ENCODE results near the gene VEGFA. TPM values are rescaled to one million over a fixed set of nuclear protein-coding genes. Genes with fewer than 3 reads are reported as not detected.

The VEGFA gene
- total and polyA plus RNA-seq, 4 donors = 45.8 to 74.3 (median 61.8) TPM

- Histone ChIP-seq H3K4me1 (ENCODE audit: control insufficient read depth, insufficient read depth, low read length) (peaks cover 6% of the 10 kb centered on the region), H3K36me3 (ENCODE audit: control insufficient read depth, insufficient read depth, low read length) (peaks cover 74% of the 10 kb centered on the region), H3K9me3 (ENCODE audit: control insufficient read depth, insufficient read depth, low read length) (no peaks in the 10 kb centered on the region), H3K27ac (ENCODE audit: low read depth, low read length) (no peak overlapping the region), H3K4me3 (ENCODE audit: low read depth, low read length) (no peak overlapping the region), H3K27me3 (ENCODE audit: control insufficient read depth, insufficient read depth, low read length) (no peaks in the 10 kb centered on the region)
- WGBS (ENCODE audit: insufficient coverage) = 95% methylated on average over 10 of the region's 11 CpGs
- DNase-seq (ENCODE audit: low read depth in 4 of 6, low spot score in 6 of 6) = no peak
Observed at GRCh38 chr6:43782764-43783513, 12.9 kb downstream of the VEGFA start.

- peaks cover 6% of the 10 kb centered on the region for H3K4me1 ChIP-seq (ENCODE audit: control insufficient read depth, insufficient read depth, low read length)
- no peak for DNase-seq (ENCODE audit: low read depth in 4 of 6, low spot score in 6 of 6)
- H3K4me3 ChIP-seq (ENCODE audit: low read depth, low read length) = no peak overlapping the region
- WGBS (ENCODE audit: insufficient coverage) = 91% methylated on average over 9 of the region's 26 CpGs
- no peaks in the 10 kb centered on the region for H3K27me3 ChIP-seq (ENCODE audit: control insufficient read depth, insufficient read depth, low read length)
- H3K36me3 ChIP-seq (ENCODE audit: control insufficient read depth, insufficient read depth, low read length) = peaks cover 65% of the 10 kb centered on the region
- no peaks in the 10 kb centered on the region for H3K9me3 ChIP-seq (ENCODE audit: control insufficient read depth, insufficient read depth, low read length)
- H3K27ac ChIP-seq (ENCODE audit: low read depth, low read length) = no peak overlapping the region
Observed at GRCh38 chr6:43784049-43784855, 14.2 kb downstream of the VEGFA start.

GRCh38 chr6:43785220-43785752, 15.3 kb downstream of the VEGFA start:
- H3K4me3 ChIP-seq (ENCODE audit: low read depth, low read length) = no peak overlapping the region
- H3K27ac ChIP-seq (ENCODE audit: low read depth, low read length) = no peak overlapping the region
- no peak for DNase-seq (ENCODE audit: low read depth in 4 of 6, low spot score in 6 of 6)
- H3K9me3 ChIP-seq (ENCODE audit: control insufficient read depth, insufficient read depth, low read length) = no peaks in the 10 kb centered on the region
- peaks cover 6% of the 10 kb centered on the region for H3K4me1 ChIP-seq (ENCODE audit: control insufficient read depth, insufficient read depth, low read length)
- peaks cover 55% of the 10 kb centered on the region for H3K36me3 ChIP-seq (ENCODE audit: control insufficient read depth, insufficient read depth, low read length)
- no peaks in the 10 kb centered on the region for H3K27me3 ChIP-seq (ENCODE audit: control insufficient read depth, insufficient read depth, low read length)
- WGBS (ENCODE audit: insufficient coverage) = 85% methylated on average over 11 of the region's 14 CpGs

DNA sequence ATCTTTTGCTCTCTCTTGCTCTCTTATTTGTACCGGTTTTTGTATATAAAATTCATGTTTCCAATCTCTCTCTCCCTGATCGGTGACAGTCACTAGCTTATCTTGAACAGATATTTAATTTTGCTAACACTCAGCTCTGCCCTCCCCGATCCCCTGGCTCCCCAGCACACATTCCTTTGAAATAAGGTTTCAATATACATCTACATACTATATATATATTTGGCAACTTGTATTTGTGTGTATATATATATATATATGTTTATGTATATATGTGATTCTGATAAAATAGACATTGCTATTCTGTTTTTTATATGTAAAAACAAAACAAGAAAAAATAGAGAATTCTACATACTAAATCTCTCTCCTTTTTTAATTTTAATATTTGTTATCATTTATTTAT, 15.9 kb downstream of the VEGFA start:
- no peaks in the 10 kb centered on the region for H3K9me3 ChIP-seq (ENCODE audit: control insufficient read depth, insufficient read depth, low read length)
- DNase-seq (ENCODE audit: low read depth in 4 of 6, low spot score in 6 of 6) = no peak
- 100% methylated on average over 2 of the region's 3 CpGs for WGBS (ENCODE audit: insufficient coverage)
- H3K4me1 ChIP-seq (ENCODE audit: control insufficient read depth, insufficient read depth, low read length) = peaks cover 6% of the 10 kb centered on the region
- H3K36me3 ChIP-seq (ENCODE audit: control insufficient read depth, insufficient read depth, low read length) = peaks cover 48% of the 10 kb centered on the region
- H3K27ac ChIP-seq (ENCODE audit: low read depth, low read length) = no peak overlapping the region
- H3K27me3 ChIP-seq (ENCODE audit: control insufficient read depth, insufficient read depth, low read length) = no peaks in the 10 kb centered on the region
- H3K4me3 ChIP-seq (ENCODE audit: low read depth, low read length) = no peak overlapping the region

DNA sequence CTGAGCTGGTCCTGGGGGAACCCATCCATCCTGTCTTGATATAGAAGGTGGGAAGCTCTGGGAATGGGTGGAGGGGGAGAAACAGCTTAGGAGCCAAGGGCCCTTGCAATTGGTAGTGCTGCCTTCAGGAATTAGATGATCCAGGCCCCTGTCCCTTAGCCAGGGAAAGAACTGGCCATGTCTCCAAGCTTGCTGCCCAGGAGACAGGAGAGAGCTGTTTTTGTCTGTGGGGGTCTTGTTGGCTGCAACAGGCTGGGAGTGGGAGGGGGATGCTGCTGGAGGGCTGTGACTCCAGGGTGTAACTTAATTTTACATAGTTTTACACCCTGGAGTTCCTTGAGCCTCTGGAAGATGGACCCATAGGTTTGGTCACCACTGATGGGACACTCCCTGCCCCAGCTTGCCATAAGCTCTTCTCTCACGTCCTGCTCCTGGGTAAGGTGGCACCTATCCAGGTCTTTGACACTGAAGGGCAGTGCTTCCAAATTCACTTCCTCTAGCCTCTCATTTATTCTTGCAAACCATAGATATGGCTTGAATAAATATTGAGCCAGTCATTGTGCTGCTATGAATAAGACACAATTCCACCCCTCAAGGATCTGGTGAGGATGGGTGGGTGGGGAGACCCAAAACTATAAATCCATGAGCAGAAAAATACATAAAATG, 16.8 kb downstream of the VEGFA start:
- Histone ChIP-seq H3K27me3 (ENCODE audit: control insufficient read depth, insufficient read depth, low read length) (no peaks in the 10 kb centered on the region), H3K36me3 (ENCODE audit: control insufficient read depth, insufficient read depth, low read length) (peaks cover 39% of the 10 kb centered on the region), H3K27ac (ENCODE audit: low read depth, low read length) (no peak overlapping the region), H3K4me3 (ENCODE audit: low read depth, low read length) (no peak overlapping the region), H3K9me3 (ENCODE audit: control insufficient read depth, insufficient read depth, low read length) (no peaks in the 10 kb centered on the region), H3K4me1 (ENCODE audit: control insufficient read depth, insufficient read depth, low read length) (peaks cover 6% of the 10 kb centered on the region)
- no peak for DNase-seq (ENCODE audit: low read depth in 4 of 6, low spot score in 6 of 6)
- WGBS (ENCODE audit: insufficient coverage) = no CpG with 5 or more reads among the region's 1 CpG

DNA sequence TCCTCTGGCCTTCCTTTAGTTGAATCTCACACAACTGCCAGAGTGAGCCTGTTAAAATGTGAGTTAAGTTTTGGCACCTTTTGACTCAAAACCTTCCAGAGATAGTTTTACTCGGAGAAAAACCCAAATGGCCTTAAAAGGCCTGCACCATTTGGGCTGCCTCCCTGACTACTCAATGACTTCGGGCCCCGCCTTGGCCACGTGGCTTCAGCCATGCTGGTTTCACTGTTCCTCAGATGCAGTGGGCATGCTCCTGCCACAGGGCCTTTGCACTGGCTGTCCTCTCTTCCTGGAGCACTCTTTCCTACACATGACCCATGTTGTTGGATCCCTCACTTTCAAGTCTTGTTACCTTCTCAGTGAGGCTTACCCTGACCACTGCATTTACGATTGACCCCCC, 18.3 kb downstream of the VEGFA start:
- Histone ChIP-seq H3K4me3 (ENCODE audit: low read depth, low read length) (no peak overlapping the region), H3K27me3 (ENCODE audit: control insufficient read depth, insufficient read depth, low read length) (no peaks in the 10 kb centered on the region), H3K4me1 (ENCODE audit: control insufficient read depth, insufficient read depth, low read length) (no peaks in the 10 kb centered on the region), H3K36me3 (ENCODE audit: control insufficient read depth, insufficient read depth, low read length) (peaks cover 24% of the 10 kb centered on the region), H3K9me3 (ENCODE audit: control insufficient read depth, insufficient read depth, low read length) (no peaks in the 10 kb centered on the region), H3K27ac (ENCODE audit: low read depth, low read length) (no peak overlapping the region)
- DNase-seq (ENCODE audit: low read depth in 4 of 6, low spot score in 6 of 6) = no peak
- WGBS (ENCODE audit: insufficient coverage) = 95% methylated on average over 5 of the region's 5 CpGs

GRCh38 chr6:43789447-43789846, 19.4 kb downstream of the VEGFA start:
- WGBS (ENCODE audit: insufficient coverage) = 62% methylated on average over 2 of the region's 2 CpGs
- Histone ChIP-seq H3K4me1 (ENCODE audit: control insufficient read depth, insufficient read depth, low read length) (no peaks in the 10 kb centered on the region), H3K27ac (ENCODE audit: low read depth, low read length) (no peak overlapping the region), H3K27me3 (ENCODE audit: control insufficient read depth, insufficient read depth, low read length) (no peaks in the 10 kb centered on the region), H3K36me3 (ENCODE audit: control insufficient read depth, insufficient read depth, low read length) (peaks cover 14% of the 10 kb centered on the region), H3K9me3 (ENCODE audit: control insufficient read depth, insufficient read depth, low read length) (no peaks in the 10 kb centered on the region), H3K4me3 (ENCODE audit: low read depth, low read length) (no peak overlapping the region)
- no peak for DNase-seq (ENCODE audit: low read depth in 4 of 6, low spot score in 6 of 6)

GRCh38 chr6:43790031-43790430, 20.0 kb downstream of the VEGFA start:
- H3K4me1 ChIP-seq (ENCODE audit: control insufficient read depth, insufficient read depth, low read length) = no peaks in the 10 kb centered on the region
- no peak overlapping the region for H3K4me3 ChIP-seq (ENCODE audit: low read depth, low read length)
- no peak overlapping the region for H3K27ac ChIP-seq (ENCODE audit: low read depth, low read length)
- DNase-seq (ENCODE audit: low read depth in 4 of 6, low spot score in 6 of 6) = no peak
- no peaks in the 10 kb centered on the region for H3K9me3 ChIP-seq (ENCODE audit: control insufficient read depth, insufficient read depth, low read length)
- H3K36me3 ChIP-seq (ENCODE audit: control insufficient read depth, insufficient read depth, low read length) = peaks cover 8% of the 10 kb centered on the region
- no peaks in the 10 kb centered on the region for H3K27me3 ChIP-seq (ENCODE audit: control insufficient read depth, insufficient read depth, low read length)
- WGBS (ENCODE audit: insufficient coverage) = 63% methylated on average over 2 of the region's 5 CpGs

- Histone ChIP-seq H3K4me1 (ENCODE audit: control insufficient read depth, insufficient read depth, low read length) (no peaks in the 10 kb centered on the region), H3K4me3 (ENCODE audit: low read depth, low read length) (no peak overlapping the region), H3K9me3 (ENCODE audit: control insufficient read depth, insufficient read depth, low read length) (no peaks in the 10 kb centered on the region), H3K27me3 (ENCODE audit: control insufficient read depth, insufficient read depth, low read length) (no peaks in the 10 kb centered on the region), H3K36me3 (ENCODE audit: control insufficient read depth, insufficient read depth, low read length) (peaks cover 3% of the 10 kb centered on the region), H3K27ac (ENCODE audit: low read depth, low read length) (no peak overlapping the region)
- DNase-seq (ENCODE audit: low read depth in 4 of 6, low spot score in 6 of 6) = no peak
- WGBS (ENCODE audit: insufficient coverage) = 74% methylated on average over 11 of the region's 11 CpGs
Observed at GRCh38 chr6:43791745-43792422, 21.9 kb downstream of the VEGFA start.

Data from spinal cord (tissue), 10 donors.